NOMO-1 treated with dmso at 0.1 percent for 144 hours (cell line): Measurements from ENCODE around the gene MAP2K6.

Experiments
- DNase-seq: peaks from one replicate; lab custom pipeline; 2025; ENCODE audit not compliant: unreplicated experiment; lab: John Stamatoyannopoulos, UW

Gene MAP2K6

GRCh38 chr17:69528035-69528434 lies 113.5 kb downstream of the MAP2K6 start:
- no peak for DNase-seq

- no peak for DNase-seq
These were observed 119.2 kb downstream of the MAP2K6 start for GRCh38 chr17:69533481-69534234.

GRCh38 chr17:69534235-69534621 lies 119.7 kb downstream of the MAP2K6 start:
- DNase-seq, result no peak

GRCh38 chr17:69535016-69535570 lies 120.6 kb downstream of the MAP2K6 start:
- no peak for DNase-seq

GRCh38 chr17:69538795-69539194 lies 124.3 kb downstream of the MAP2K6 start:
- no peak for DNase-seq

GRCh38 chr17:69539274-69539673 lies 124.8 kb downstream of the MAP2K6 start:
- DNase-seq, result no peak

- no peak for DNase-seq
These were observed 125.4 kb downstream of the MAP2K6 start for GRCh38 chr17:69539781-69540319.

- no peak for DNase-seq
These were observed 125.9 kb downstream of the MAP2K6 start for GRCh38 chr17:69540356-69540755.

GRCh38 chr17:69547230-69547629 lies 132.7 kb downstream of the MAP2K6 start:
- DNase-seq, result no peak

GRCh38 chr17:69547947-69548346 lies 133.4 kb downstream of the MAP2K6 start:
- no peak for DNase-seq

- DNase-seq, result no peak
These were observed 136.9 kb downstream of the MAP2K6 start for GRCh38 chr17:69551212-69552010.

- no peak for DNase-seq
These were observed 138.6 kb downstream of the MAP2K6 start for GRCh38 chr17:69552986-69553667.

GRCh38 chr17:69555056-69555455 lies 140.6 kb downstream of the MAP2K6 start:
- DNase-seq, result no peak

- DNase-seq, result no peak
These were observed 142.8 kb downstream of the MAP2K6 start for GRCh38 chr17:69557339-69557738.

GRCh38 chr17:69558796-69559195 lies 144.3 kb downstream of the MAP2K6 start:
- DNase-seq, result no peak

GRCh38 chr17:69560987-69561441 lies 146.5 kb downstream of the MAP2K6 start:
- no peak for DNase-seq

- no peak for DNase-seq
These were observed 147.0 kb downstream of the MAP2K6 start for GRCh38 chr17:69561462-69561861.

- no peak for DNase-seq
These were observed 150.9 kb downstream of the MAP2K6 start for GRCh38 chr17:69565447-69565846.

- no peak for DNase-seq
These were observed 152.6 kb downstream of the MAP2K6 start for GRCh38 chr17:69567130-69567529.

- DNase-seq, result no peak
These were observed 158.2 kb downstream of the MAP2K6 start for GRCh38 chr17:69572747-69573146.

- DNase-seq, result no peak
These were observed 158.9 kb downstream of the MAP2K6 start for GRCh38 chr17:69573396-69573795.
